HCT116 (cell line): Measurements from ENCODE around the gene ADRA2A.

Source experiments
- JUND ChIP-seq: IDR thresholded peaks from 2 replicates; pipeline ENCODE4 v1.6.1; 2012
- POLR2A ChIP-seq: IDR thresholded peaks from 2 replicates; pipeline ENCODE4 v1.7.0; 2011; ENCODE audit warnings: borderline replicate concordance; ENCODE audit not compliant: insufficient read depth, insufficient read length; ENCODE audit errors: extremely low read depth
- REST ChIP-seq: IDR thresholded peaks from 2 replicates; pipeline ENCODE4 v1.6.1; 2012; ENCODE audit warnings: low read depth
- YY1 ChIP-seq: IDR thresholded peaks from 2 replicates; pipeline ENCODE4 v1.6.1; 2011; ENCODE audit warnings: low read length, low read depth, moderate library complexity, mild to moderate bottlenecking; ENCODE audit not compliant: insufficient replicate concordance; ENCODE audit errors: extremely low read depth
- ZBTB33 ChIP-seq: IDR thresholded peaks from 2 replicates; pipeline ENCODE4 v1.6.1; 2011; ENCODE audit warnings: mild to moderate bottlenecking, low read length, moderate library complexity; ENCODE audit not compliant: insufficient replicate concordance; ENCODE audit errors: extremely low read depth
- ZNF274 ChIP-seq: fragments of 200-500 bp; sonication (Bioruptor generic); IDR thresholded peaks from 2 replicates; pipeline ENCODE4 v1.6.1; 2014; ENCODE audit warnings: mild to moderate bottlenecking, low read depth, low read length, inconsistent platforms
- TF ChIP-seq, protein P1 (sequence below), 3 experiments: fragments of 200-600 bp in 1 of 3; sonication (generic) in 1 of 3; IDR thresholded peaks in 2 of 3; conservative IDR thresholded peaks in 1 of 3; 2 replicates each; pipeline ENCODE4 v1.5.1; 2012 to 2017; ENCODE audit warnings: low read depth in 2 of 3, low read length in 2 of 3, antibody characterized with exemption in 1 of 3, borderline replicate concordance in 1 of 3, control low read depth in 1 of 3, mild to moderate bottlenecking in 1 of 3, mixed read lengths in 1 of 3, mixed run types in 1 of 3, moderate library complexity in 1 of 3; ENCODE audit not compliant: insufficient read depth in 1 of 3

GRCh38 chr10:111039522-111039921 is 37.3 kb upstream of the ADRA2A start:
- TF ChIP-seq, protein P1, sequence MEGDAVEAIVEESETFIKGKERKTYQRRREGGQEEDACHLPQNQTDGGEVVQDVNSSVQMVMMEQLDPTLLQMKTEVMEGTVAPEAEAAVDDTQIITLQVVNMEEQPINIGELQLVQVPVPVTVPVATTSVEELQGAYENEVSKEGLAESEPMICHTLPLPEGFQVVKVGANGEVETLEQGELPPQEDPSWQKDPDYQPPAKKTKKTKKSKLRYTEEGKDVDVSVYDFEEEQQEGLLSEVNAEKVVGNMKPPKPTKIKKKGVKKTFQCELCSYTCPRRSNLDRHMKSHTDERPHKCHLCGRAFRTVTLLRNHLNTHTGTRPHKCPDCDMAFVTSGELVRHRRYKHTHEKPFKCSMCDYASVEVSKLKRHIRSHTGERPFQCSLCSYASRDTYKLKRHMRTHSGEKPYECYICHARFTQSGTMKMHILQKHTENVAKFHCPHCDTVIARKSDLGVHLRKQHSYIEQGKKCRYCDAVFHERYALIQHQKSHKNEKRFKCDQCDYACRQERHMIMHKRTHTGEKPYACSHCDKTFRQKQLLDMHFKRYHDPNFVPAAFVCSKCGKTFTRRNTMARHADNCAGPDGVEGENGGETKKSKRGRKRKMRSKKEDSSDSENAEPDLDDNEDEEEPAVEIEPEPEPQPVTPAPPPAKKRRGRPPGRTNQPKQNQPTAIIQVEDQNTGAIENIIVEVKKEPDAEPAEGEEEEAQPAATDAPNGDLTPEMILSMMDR (IDR thresholded peaks at IDR 0.05 in 2 of 3, conservative IDR thresholded peaks at IDR 0.05 in 1 of 3; ENCODE audit: borderline replicate concordance in 1 of 3, insufficient read depth in 1 of 3, low read depth in 2 of 3, low read length in 2 of 3): no peak
- TF ChIP-seq ZBTB33 (no peak), JUND (no peak), POLR2A (no peak), REST (no peak), YY1 (no peak), ZNF274 (no peak)
